SK-N-SH treated with all-trans-retinoic acid at 6 μM for 48 hours (cell line): ENCODE data around the gene EXOC1L.

Experiments
- ATAC-seq: fragments of 200-7000 bp; cut with Tn5 transposase; 3 replicates; pipeline ENCODE4 v1.9.1; 2020; ENCODE audit warnings: mild to moderate bottlenecking, moderate library complexity
- ARNTL ChIP-seq: fragments of 450-650 bp; formaldehyde crosslinking; IDR thresholded peaks from 2 replicates; pipeline ENCODE4 v1.5.0; 2020; ENCODE audit warnings: low read depth, mild to moderate bottlenecking, moderate library complexity, borderline replicate concordance
- BACH2 ChIP-seq: fragments of 250-450 bp; sonication (Bioruptor Pico); IDR thresholded peaks from 2 replicates; pipeline ENCODE4 v1.9.0; 2021; ENCODE audit warnings: mild to moderate bottlenecking, borderline replicate concordance
- CREB5 ChIP-seq: fragments of 250-450 bp; sonication (Bioruptor Pico); IDR thresholded peaks from 2 replicates; pipeline ENCODE4 v1.5.1; 2020; ENCODE audit warnings: low read depth, mild to moderate bottlenecking, moderate library complexity
- CSDC2 ChIP-seq: fragments of 250-450 bp; sonication (Bioruptor Pico); IDR thresholded peaks from 2 replicates; pipeline ENCODE4 v1.5.0; 2020; ENCODE audit warnings: mild to moderate bottlenecking, moderate library complexity
- CSRNP3 ChIP-seq: fragments of 250-450 bp; sonication (Bioruptor Pico); IDR thresholded peaks from 2 replicates; pipeline ENCODE4 v1.5.1; 2021; ENCODE audit warnings: mild to moderate bottlenecking, moderate library complexity
- ESRRG ChIP-seq: fragments of 250-450 bp; sonication (Bioruptor Pico); IDR thresholded peaks from 2 replicates; pipeline ENCODE4 v1.6.1; 2021; ENCODE audit warnings: mild to moderate bottlenecking
- ISL1 ChIP-seq: fragments of 250-450 bp; sonication (Bioruptor Pico); IDR thresholded peaks from 2 replicates; pipeline ENCODE4 v2.1.2; 2022; ENCODE audit warnings: mild to moderate bottlenecking, moderate library complexity
- OSR1 ChIP-seq: fragments of 250-450 bp; sonication (Bioruptor Pico); IDR thresholded peaks from 2 replicates; pipeline ENCODE4 v1.8.0; 2022; ENCODE audit warnings: moderate library complexity, mild to moderate bottlenecking, inconsistent platforms
- PATZ1 ChIP-seq: fragments of 250-450 bp; sonication (Bioruptor Pico); IDR thresholded peaks from 2 replicates; pipeline ENCODE4 v1.8.0; 2020; ENCODE audit warnings: mild to moderate bottlenecking, moderate library complexity, borderline replicate concordance
- POU6F1 ChIP-seq: fragments of 250-450 bp; sonication (Bioruptor Pico); IDR thresholded peaks from 2 replicates; pipeline ENCODE4 v1.8.0; 2021; ENCODE audit warnings: low read depth, mild to moderate bottlenecking, moderate library complexity, borderline replicate concordance
- PPARA ChIP-seq: fragments of 250-450 bp; sonication (Bioruptor Pico); IDR thresholded peaks from 2 replicates; pipeline ENCODE4 v1.5.0; 2020; ENCODE audit warnings: mild to moderate bottlenecking, borderline replicate concordance
- RARB ChIP-seq: fragments of 250-450 bp; sonication (Bioruptor Pico); IDR thresholded peaks from 2 replicates; pipeline ENCODE4 v1.8.0; 2021; ENCODE audit warnings: mild to moderate bottlenecking, moderate library complexity
- SNAI2 ChIP-seq: fragments of 250-450 bp; sonication (Bioruptor Pico); IDR thresholded peaks from 2 replicates; pipeline ENCODE4 v1.5.0; 2020; ENCODE audit warnings: mild to moderate bottlenecking, moderate library complexity
- TOX ChIP-seq: fragments of 250-450 bp; sonication (Bioruptor Pico); IDR thresholded peaks from 2 replicates; pipeline ENCODE4 v1.8.0; 2021; ENCODE audit warnings: mild to moderate bottlenecking, moderate library complexity, borderline replicate concordance
- TSHZ2 ChIP-seq: fragments of 250-450 bp; sonication (Bioruptor Pico); IDR thresholded peaks from 2 replicates; pipeline ENCODE4 v1.5.0; 2020; ENCODE audit warnings: mild to moderate bottlenecking, moderate library complexity
- ZC3H10 ChIP-seq: fragments of 250-450 bp; sonication (Bioruptor Pico); IDR thresholded peaks from 2 replicates; pipeline ENCODE4 v1.5.1; 2021; ENCODE audit warnings: mild to moderate bottlenecking, moderate library complexity
- ZFP3 ChIP-seq: fragments of 250-450 bp; sonication (Bioruptor Pico); IDR thresholded peaks from 2 replicates; pipeline ENCODE4 v1.5.0; 2020; ENCODE audit warnings: mild to moderate bottlenecking, moderate library complexity
- ZFP30 ChIP-seq: fragments of 450-650 bp; formaldehyde crosslinking; IDR thresholded peaks from 2 replicates; pipeline ENCODE4 v1.5.0; 2022; ENCODE audit warnings: mild to moderate bottlenecking, moderate library complexity
- ZNF565 ChIP-seq: fragments of 450-650 bp; formaldehyde crosslinking; conservative IDR thresholded peaks from 2 replicates; pipeline ENCODE4 v1.5.0; 2020; ENCODE audit warnings: low read depth, mild to moderate bottlenecking, moderate library complexity
- ZNF70 ChIP-seq: fragments of 450-650 bp; formaldehyde crosslinking; IDR thresholded peaks from 2 replicates; pipeline ENCODE4 v1.5.0; 2020; ENCODE audit warnings: mild to moderate bottlenecking, moderate library complexity
- ZNF8 ChIP-seq: fragments of 450-650 bp; formaldehyde crosslinking; IDR thresholded peaks from 2 replicates; pipeline ENCODE4 v1.5.0; 2020; ENCODE audit warnings: mild to moderate bottlenecking, moderate library complexity

The EXOC1L gene

GRCh38 chr4:55819634-55820033, at the start of gene EXOC1L:
Gene EXOC1L (plus strand): TSS chr4:55819790. CDS start chr4:55820027, 237 bp downstream.
- peak; percentile 96 for ATAC-seq
- TF ChIP-seq ZFP3 (CRISPR knock-in tag) (peak; percentile 28; the same call in 1 of the 2 replicates), ZNF565 (no peak), PPARA (CRISPR knock-in tag) (no peak), SNAI2 (CRISPR knock-in tag) (no peak), POU6F1 (CRISPR knock-in tag) (no peak), TSHZ2 (0 out of 2 replicates have a peak, but pooled peaks have one; percentile 17), RARB (CRISPR knock-in tag) (no peak)

- no peak for TF ChIP-seq ISL1 (CRISPR knock-in tag)
- no peak for TF ChIP-seq ZFP30 (CRISPR knock-in tag)
- no peak for TF ChIP-seq PATZ1 (CRISPR knock-in tag)
- TF ChIP-seq CSDC2 (CRISPR knock-in tag), result no peak
- no peak for TF ChIP-seq PPARA (CRISPR knock-in tag)
- no peak for TF ChIP-seq ZNF70
- no peak for TF ChIP-seq OSR1 (CRISPR knock-in tag)
- TF ChIP-seq CREB5 (CRISPR knock-in tag), result no peak
- TF ChIP-seq ZC3H10 (CRISPR knock-in tag), result no peak
- no peak for TF ChIP-seq ARNTL (CRISPR knock-in tag)
- TF ChIP-seq CSRNP3, result no peak
- TF ChIP-seq ESRRG, result no peak
- TF ChIP-seq ZFP3 (CRISPR knock-in tag), result no peak
- TF ChIP-seq TOX (CRISPR knock-in tag), result no peak
- TF ChIP-seq BACH2 (CRISPR knock-in tag), result no peak
- no peak for TF ChIP-seq SNAI2 (CRISPR knock-in tag)
- no peak for TF ChIP-seq POU6F1 (CRISPR knock-in tag)
- TF ChIP-seq ZNF8 (CRISPR knock-in tag), result no peak
- no peak for ATAC-seq
Observed at GRCh38 chr4:55770662-55771061, 48.9 kb upstream of the EXOC1L start.
